Activated CD4-positive, alpha-beta T cell treated with anti-CD3 and anti-CD28 coated beads for 36 hours (primary cell): ENCODE results near the gene AP3D1. TPM values are rescaled to one million over a fixed set of nuclear protein-coding genes. Genes with fewer than 3 reads are reported as not detected.

ENCODE experiments used
- total RNA-seq, 2 experiments: library from RNA; stranded (reverse); gene quantifications; one replicate each; pipeline ENCODE4 v1.2.3, GENCODE V29; 2021

The AP3D1 gene
- total RNA-seq, 2 experiments from 2014 or later = 82.7 to 105 TPM

Other genes with a start within 250 kb of the AP3D1 start
- gene ADAT3, start 246.2 kb downstream of the AP3D1 start, total RNA-seq = 1 to 10 TPM; 5.6 to 6.1 TPM
- gene SCAMP4, start 246.2 kb downstream of the AP3D1 start, total RNA-seq = 10 to 100 TPM; 20.5 to 25.6 TPM
- 10 to 100 TPM; 56.0 to 78.1 TPM for gene CSNK1G2, start 210.4 kb downstream of the AP3D1 start, total RNA-seq
- gene BTBD2, start 135.9 kb downstream of the AP3D1 start, total RNA-seq = 10 to 100 TPM; 46.7 to 61.8 TPM
- 100 to 1,000 TPM; 139 to 155 TPM for gene MKNK2, start 100.3 kb downstream of the AP3D1 start, total RNA-seq
- gene MOB3A, start 55.2 kb downstream of the AP3D1 start, total RNA-seq = 100 to 1,000 TPM; 148 to 156 TPM
- 10 to 100 TPM; 15.2 to 16.6 TPM for gene IZUMO4, start 54.7 kb downstream of the AP3D1 start, total RNA-seq
- gene DOT1L, start 12.4 kb upstream of the AP3D1 start, total RNA-seq = 10 to 100 TPM; 62.5 to 73.8 TPM
- 10 to 100 TPM; 38.4 to 61.8 TPM for gene PLEKHJ1, start 84.8 kb upstream of the AP3D1 start, total RNA-seq
- gene SF3A2, start 85.3 kb upstream of the AP3D1 start, total RNA-seq = 100 to 1,000 TPM; 146 to 192 TPM
- 1 to 10 TPM; 1.9 to 2.7 TPM for gene AMH, start 97.8 kb upstream of the AP3D1 start, total RNA-seq
- under 1 TPM; 0.39 to 0.75 TPM for gene JSRP1, start 104.9 kb upstream of the AP3D1 start, total RNA-seq
- not detected for gene PEAK3, start 130.6 kb upstream of the AP3D1 start, total RNA-seq
- not detected for gene LINGO3, start 156.6 kb upstream of the AP3D1 start, total RNA-seq
- gene LSM7, start 177.0 kb upstream of the AP3D1 start, total RNA-seq = 100 to 1,000 TPM; 113 to 134 TPM
- gene SPPL2B, start 177.1 kb upstream of the AP3D1 start, total RNA-seq = 10 to 100 TPM; 37.7 to 48.5 TPM
- not detected for gene TMPRSS9, start 208.7 kb upstream of the AP3D1 start, total RNA-seq